ENCODE data around the gene MIDN.

- TF ChIP-seq CTCF (conservative IDR thresholded peaks at IDR 0.05; ENCODE audit: low read depth, low read length): no peak
- TF ChIP-seq POLR2A (IDR thresholded peaks at IDR 0.05; ENCODE audit: low read depth, low read length): no peak
- TF ChIP-seq MXI1 (IDR thresholded peaks at IDR 0.05; ENCODE audit: borderline replicate concordance, low read depth, low read length): no peak
- no peak for TF ChIP-seq RAD21 (IDR thresholded peaks at IDR 0.05; ENCODE audit: low read length)
- no peak for TF ChIP-seq ELK1 (IDR thresholded peaks at IDR 0.05; ENCODE audit: borderline replicate concordance, low read depth, low read length)
- no peak for TF ChIP-seq SMC3 (IDR thresholded peaks at IDR 0.05; ENCODE audit: low read depth, low read length)
- no peak for TF ChIP-seq RCOR1 (IDR thresholded peaks at IDR 0.05; ENCODE audit: insufficient replicate concordance, low read length)
- no peak for TF ChIP-seq FOS (IDR thresholded peaks at IDR 0.05; ENCODE audit: low read depth, low read length)
- TF ChIP-seq USF2 (IDR thresholded peaks at IDR 0.05; ENCODE audit: low read depth, low read length): no peak
- no peak for TF ChIP-seq MAFK (IDR thresholded peaks at IDR 0.05; ENCODE audit: low read depth, low read length)
- TF ChIP-seq CEBPB (IDR thresholded peaks at IDR 0.05; ENCODE audit: low read depth, low read length): no peak
These were observed 41.4 kb upstream of the MIDN start for GRCh38 chr19:1206864-1207450.
